GM21786 (cell line): ENCODE results near the gene ANKRD34B.

Experiments used
- ATAC-seq: cut with Tn5 transposase; IDR thresholded peaks from one replicate; pipeline ENCODE4 v1.9.1; 2021; ENCODE audit not compliant: unreplicated experiment

ANKRD34B gene

GRCh38 chr5:80573062-80573461 lies 3.0 kb upstream of the ANKRD34B start:
- no peak for ATAC-seq

DNA sequence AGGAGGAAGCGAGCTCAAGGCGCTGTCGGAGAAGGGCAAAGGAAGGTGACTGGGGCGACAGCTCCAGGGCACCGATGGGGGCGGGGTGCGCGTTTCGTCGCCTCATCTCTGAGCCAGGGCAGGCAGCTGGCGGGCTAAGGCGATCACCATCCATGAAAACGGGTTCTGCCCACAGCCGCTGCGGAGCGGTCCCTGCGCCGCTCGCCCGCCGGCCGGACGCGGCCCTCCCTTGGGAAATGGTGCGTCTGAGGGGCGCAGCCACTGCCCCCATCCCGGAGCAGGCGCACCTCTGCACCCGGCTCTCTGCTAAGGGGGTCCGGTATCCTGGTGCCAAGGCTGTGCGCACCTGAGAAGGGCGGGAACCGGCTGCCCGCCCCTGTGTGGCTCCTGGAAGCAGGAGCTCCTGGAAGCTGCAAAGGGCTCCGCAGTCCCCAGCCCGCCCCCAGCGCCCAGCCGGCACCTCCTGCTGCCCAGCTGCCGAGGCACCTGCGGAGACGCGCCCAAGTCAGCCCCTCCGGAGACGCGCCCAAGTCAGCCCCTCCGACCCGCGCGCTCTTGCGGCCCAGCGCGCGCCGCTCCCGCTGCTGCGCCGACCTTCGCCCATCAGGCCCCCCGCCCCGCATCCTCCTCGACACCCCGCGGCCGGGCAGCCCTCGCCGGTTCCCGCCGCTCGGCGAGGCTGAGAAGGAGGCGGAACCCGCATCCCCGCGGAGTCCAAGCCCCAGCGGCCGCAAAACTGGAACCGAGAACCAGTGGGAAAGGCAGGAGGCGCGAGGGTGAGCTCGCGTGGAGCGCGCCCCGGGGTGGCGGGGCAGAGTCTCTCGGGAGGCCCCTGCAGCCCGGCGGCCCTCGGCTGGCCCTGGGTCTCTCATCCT lies 757 bp downstream of the ANKRD34B start:
- no peak for ATAC-seq

- ATAC-seq: no peak
These were observed 1.8 kb downstream of the ANKRD34B start for GRCh38 chr5:80568251-80568650.

- ATAC-seq: no peak
These were observed 3.3 kb downstream of the ANKRD34B start for GRCh38 chr5:80566711-80567259.

- no peak for ATAC-seq
These were observed 4.8 kb downstream of the ANKRD34B start for GRCh38 chr5:80565330-80565729.

- no peak for ATAC-seq
These were observed 10.8 kb downstream of the ANKRD34B start for GRCh38 chr5:80559244-80559643.

DNA sequence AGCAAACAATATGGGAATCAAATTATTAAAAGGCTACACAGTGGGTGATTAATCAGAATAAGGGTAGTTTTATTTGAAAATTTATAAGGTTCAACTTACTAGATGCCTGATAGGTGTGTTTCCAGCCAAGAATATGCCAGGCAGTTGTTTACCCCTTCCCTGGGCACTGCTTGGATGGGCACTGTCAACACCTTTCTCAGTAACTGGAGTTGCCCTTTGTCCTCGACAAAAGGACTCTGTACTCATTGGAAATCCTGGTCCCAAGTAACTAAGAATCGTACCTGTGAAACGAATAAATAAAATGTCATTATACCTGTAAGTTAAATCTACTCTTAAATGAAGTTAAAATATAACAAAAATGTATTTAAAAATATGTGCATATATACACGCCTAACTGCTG lies 15.0 kb downstream of the ANKRD34B start:
- no peak for ATAC-seq

DNA sequence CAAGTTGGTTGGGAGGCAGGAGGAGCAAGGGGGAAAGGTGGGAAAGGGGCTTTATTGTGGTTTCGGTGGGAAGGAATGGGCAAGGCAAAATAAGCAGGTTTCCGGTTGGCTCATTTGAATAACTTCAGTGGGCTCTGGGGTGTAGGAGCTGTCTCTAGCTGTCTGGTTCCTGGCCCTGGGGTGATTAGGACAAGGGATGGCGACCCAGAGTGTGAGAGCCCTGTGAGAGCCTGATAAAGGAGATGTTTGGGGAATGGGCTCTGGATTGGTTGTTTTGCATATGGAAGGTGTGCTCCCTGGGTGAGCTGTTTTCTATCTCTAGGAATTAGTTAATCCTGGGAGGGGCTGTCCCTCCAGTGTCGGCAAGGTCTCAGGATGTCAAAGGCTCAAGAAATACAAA lies 15.4 kb downstream of the ANKRD34B start:
- no peak for ATAC-seq

DNA sequence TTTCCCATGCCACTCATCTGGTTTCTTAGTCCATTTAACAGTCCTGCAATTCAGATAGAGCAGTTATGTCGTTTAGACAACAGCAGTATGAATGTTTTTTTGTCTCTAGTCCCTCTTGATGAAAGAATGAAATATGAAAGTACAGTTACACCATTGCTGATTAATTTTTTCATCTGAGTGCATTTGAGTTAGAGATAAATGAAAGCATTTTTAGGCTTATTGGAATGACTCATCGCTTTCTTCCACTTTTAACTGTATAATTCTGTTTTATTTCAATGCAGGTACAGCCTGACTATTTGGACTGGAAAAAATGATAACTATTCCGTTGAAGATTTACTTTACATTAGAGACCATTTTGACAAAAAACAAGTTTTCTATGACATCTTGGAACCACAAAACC lies 28.7 kb downstream of the ANKRD34B start:
- no peak for ATAC-seq

DNA sequence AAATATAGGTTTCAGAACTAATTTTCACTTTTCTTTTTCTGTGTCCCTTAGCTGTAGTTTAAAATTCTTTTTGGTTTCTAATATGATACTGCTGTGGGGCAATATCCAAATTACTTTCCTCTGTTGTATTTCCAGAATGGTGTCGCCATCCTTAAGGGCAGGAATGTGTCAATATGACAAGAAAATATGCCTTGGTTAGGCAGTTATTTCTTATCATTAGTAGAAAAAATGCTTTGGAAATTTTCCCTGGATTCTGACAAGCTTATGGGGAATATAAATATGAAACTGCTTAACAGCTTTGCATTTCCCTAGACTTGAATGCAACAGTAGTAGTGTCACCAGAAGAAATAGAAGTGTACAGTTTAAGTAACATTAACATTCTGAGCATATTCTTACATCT lies 29.4 kb downstream of the ANKRD34B start:
- ATAC-seq: no peak

DNA sequence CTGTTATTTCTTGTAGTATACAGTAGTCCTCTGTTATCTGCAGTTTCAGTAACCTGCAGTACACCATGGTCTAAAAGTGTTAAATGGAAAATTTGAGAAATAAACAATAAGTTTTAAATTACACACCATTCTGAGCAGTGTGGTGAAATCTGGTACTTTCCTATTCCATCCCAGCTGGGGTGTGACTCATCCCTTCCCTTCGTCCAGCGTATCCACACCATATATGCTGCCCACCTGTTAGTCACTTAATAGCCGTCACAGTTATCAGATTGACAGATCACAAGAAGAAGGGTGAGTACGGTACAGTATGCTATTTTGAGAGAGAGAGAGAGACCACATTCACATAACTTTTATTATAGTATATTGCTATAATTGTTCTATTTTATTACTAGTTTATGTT lies 53.3 kb downstream of the ANKRD34B start:
- ATAC-seq: no peak

DNA sequence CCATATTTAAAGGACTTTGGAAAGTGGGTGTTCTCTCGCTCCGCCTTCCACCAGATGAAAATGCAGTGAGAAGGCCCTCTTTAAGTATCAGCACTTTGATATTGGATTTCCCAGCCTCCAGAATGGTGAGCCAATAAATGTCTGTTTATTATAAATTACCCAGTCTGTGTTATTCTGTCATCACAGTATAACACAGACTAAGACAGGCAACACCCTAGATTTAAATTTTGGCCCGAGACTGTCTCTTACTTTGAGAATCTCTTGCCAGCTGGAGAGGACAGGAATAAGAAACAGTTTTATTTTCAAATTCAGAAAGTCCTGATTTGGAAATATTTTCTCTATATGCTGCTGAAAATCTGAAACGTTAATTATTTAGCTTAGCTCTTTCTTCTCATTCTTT lies 60.7 kb downstream of the ANKRD34B start:
- ATAC-seq: no peak

GRCh38 chr5:80508844-80509243 lies 61.2 kb downstream of the ANKRD34B start:
- ATAC-seq: no peak

DNA sequence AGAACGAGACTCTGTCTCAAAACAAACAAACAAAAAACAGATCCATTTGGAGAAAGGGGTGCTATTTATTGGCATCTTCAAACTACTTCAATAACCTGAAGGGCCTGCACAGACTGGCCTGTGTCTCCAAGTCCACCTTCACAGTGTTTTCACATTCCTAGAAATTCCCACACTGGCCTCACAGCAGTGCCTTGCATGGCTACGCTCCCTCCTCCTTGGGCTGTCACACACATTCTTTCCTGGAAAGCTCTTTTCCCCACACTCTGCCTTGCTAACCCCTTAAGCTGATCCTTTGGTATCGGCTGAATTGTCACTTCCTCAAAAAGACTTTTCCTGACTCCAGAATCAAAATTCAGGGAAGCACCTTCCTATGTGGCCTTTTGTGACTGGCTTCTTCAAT lies 62.4 kb downstream of the ANKRD34B start:
- no peak for ATAC-seq
